ENCODE data around the gene PRDX3. TPM values are rescaled to one million over a fixed set of nuclear protein-coding genes. Genes with fewer than 3 reads are reported as not detected.

PRDX3 gene
- total RNA-seq, 1 donor from 2014 or later, result 63.7 TPM

GRCh38 chr10:119216127-119216526 is 37.5 kb upstream of the PRDX3 start:
- H3K4me1 Mint-ChIP-seq, result peaks cover 47% of the 10 kb centered on the region
- POLR2A ChIA-PET, result no interaction called here

GRCh38 chr10:119215371-119215770 is 36.8 kb upstream of the PRDX3 start:
- no peaks in the 10 kb centered on the region for H3K27me3 Mint-ChIP-seq
- no peak overlapping the region for H3K27ac Mint-ChIP-seq
- no peak for DNase-seq
- TF ChIP-seq CTCF (IDR thresholded peaks at IDR 0.05), result no peak
- H3K4me3 Mint-ChIP-seq, result no peak overlapping the region
- ChIA-PET CTCF (no interaction called here), POLR2A (interaction anchor here (0.6 kb wide), 1 partner anchor 118 kb away, joined by 5 read pairs; no protein-coding TSS in a partner anchor)
- peaks cover 47% of the 10 kb centered on the region for H3K4me1 Mint-ChIP-seq
- no peak for ATAC-seq (ENCODE audit: low read depth)
- intact Hi-C loops (cut with micrococcal nuclease), result no loop called here
- H3K9me3 Mint-ChIP-seq, result no peaks in the 10 kb centered on the region
- H3K36me3 Mint-ChIP-seq (ENCODE audit: low read depth), result peaks cover 14% of the 10 kb centered on the region

More at GRCh38 chr10:119216127-119216526, 37.5 kb upstream of the PRDX3 start:
- Mint-ChIP-seq H3K27me3 (no peaks in the 10 kb centered on the region), H3K27ac (no peak overlapping the region), H3K9me3 (no peaks in the 10 kb centered on the region), H3K36me3 (ENCODE audit: low read depth) (peaks cover 15% of the 10 kb centered on the region), H3K4me3 (no peak overlapping the region)
- CTCF ChIA-PET, result interaction anchor here (1.2 kb wide), 1 partner anchor 10 kb away, joined by 3 read pairs; no protein-coding TSS in a partner anchor
- TF ChIP-seq CTCF (IDR thresholded peaks at IDR 0.05), result no peak
- ATAC-seq (ENCODE audit: low read depth), result no peak
- intact Hi-C loops (cut with micrococcal nuclease), result no loop called here
- no peak for DNase-seq

GRCh38 chr10:119211625-119212441 is 33.2 kb upstream of the PRDX3 start:
- no peaks in the 10 kb centered on the region for H3K9me3 Mint-ChIP-seq
- ATAC-seq (ENCODE audit: low read depth), result no peak
- DNase-seq, result no peak
- no peak for TF ChIP-seq CTCF (IDR thresholded peaks at IDR 0.05)
- ChIA-PET POLR2A (interaction anchor here (0.6 to 2.3 kb wide), 4 partner anchors 27 to 95 kb away, joined by 3 to 11 read pairs (median 4); no protein-coding TSS in a partner anchor), CTCF (interaction anchor here (1.1 to 1.6 kb wide), 4 partner anchors 110 to 278 kb away, joined by 3 to 5 read pairs (median 4); no protein-coding TSS in a partner anchor)
- peaks cover 62% of the 10 kb centered on the region for H3K4me1 Mint-ChIP-seq
- H3K27ac Mint-ChIP-seq, result peak overlapping the region; percentile 66
- intact Hi-C loops (cut with micrococcal nuclease), result no loop called here
- H3K27me3 Mint-ChIP-seq, result no peaks in the 10 kb centered on the region
- H3K36me3 Mint-ChIP-seq (ENCODE audit: low read depth), result peaks cover 17% of the 10 kb centered on the region
- peak overlapping the region; percentile 19 for H3K4me3 Mint-ChIP-seq

GRCh38 chr10:119211176-119211575 is 32.6 kb upstream of the PRDX3 start:
- CTCF ChIA-PET, result interaction anchor here (1.4 to 1.6 kb wide), 3 partner anchors 110 to 279 kb away, joined by 3 to 5 read pairs (median 4); no protein-coding TSS in a partner anchor
- H3K27ac Mint-ChIP-seq, result peak overlapping the region; percentile 41
- intact Hi-C loops (cut with micrococcal nuclease), result no loop called here

More at GRCh38 chr10:119211176-119211575, 32.6 kb upstream of the PRDX3 start:
- peaks cover 15% of the 10 kb centered on the region for H3K36me3 Mint-ChIP-seq (ENCODE audit: low read depth)
- no peaks in the 10 kb centered on the region for H3K27me3 Mint-ChIP-seq
- DNase-seq (no peak), ATAC-seq (ENCODE audit: low read depth) (no peak)
- POLR2A ChIA-PET, result interaction anchor here (2.3 kb wide), 1 partner anchor 95 kb away, joined by 11 read pairs; no protein-coding TSS in a partner anchor
- H3K9me3 Mint-ChIP-seq, result no peaks in the 10 kb centered on the region
- no peak for TF ChIP-seq CTCF (IDR thresholded peaks at IDR 0.05)
- H3K4me1 Mint-ChIP-seq, result peaks cover 67% of the 10 kb centered on the region
- H3K4me3 Mint-ChIP-seq, result no peak overlapping the region
